Effector memory CD4-positive, alpha-beta T cell (primary cell): ENCODE data around the gene SEMA5B.

Experiments used
- DNase-seq, 3 donors: peaks; one replicate each; pipeline ENCODE4 v3.0.0-alpha.2; 2020
- H3K27ac ChIP-seq: 2 replicates; pipeline ENCODE4 v1.7.0; 2013; ENCODE audit warnings: mild to moderate bottlenecking, low read length, moderate library complexity; ENCODE audit not compliant: insufficient read depth, poor library complexity, severe bottlenecking
- H3K27me3 ChIP-seq: replicated peaks from 2 replicates; pipeline ENCODE4 v1.7.0; 2013; ENCODE audit warnings: mild to moderate bottlenecking, low read length; ENCODE audit not compliant: insufficient read depth, control insufficient read depth, poor library complexity, severe bottlenecking
- H3K36me3 ChIP-seq: 2 replicates; pipeline ENCODE4 v1.7.0; 2013; ENCODE audit warnings: mild to moderate bottlenecking, low read length, moderate library complexity; ENCODE audit not compliant: control insufficient read depth, insufficient read depth
- H3K4me1 ChIP-seq: 2 replicates; pipeline ENCODE4 v1.7.0; 2013; ENCODE audit warnings: low read length, mild to moderate bottlenecking; ENCODE audit not compliant: control insufficient read depth, insufficient read depth, poor library complexity, severe bottlenecking
- H3K4me3 ChIP-seq: 2 replicates; pipeline ENCODE4 v1.7.0; 2013; ENCODE audit warnings: low read length, low read depth, mild to moderate bottlenecking; ENCODE audit not compliant: insufficient read depth, poor library complexity, severe bottlenecking
- H3K9me3 ChIP-seq: 2 replicates; pipeline ENCODE4 v1.7.0; 2013; ENCODE audit warnings: mild to moderate bottlenecking, low read length, moderate library complexity; ENCODE audit not compliant: control insufficient read depth

Gene SEMA5B

GRCh38 chr3:122979211-122979610, 48.4 kb downstream of the SEMA5B start:
- no peaks in the 10 kb centered on the region for H3K9me3 ChIP-seq
- DNase-seq: no peak
- no peak overlapping the region for H3K4me3 ChIP-seq
- no peaks in the 10 kb centered on the region for H3K4me1 ChIP-seq
- no peaks in the 10 kb centered on the region for H3K36me3 ChIP-seq
- no peak overlapping the region for H3K27ac ChIP-seq
- H3K27me3 ChIP-seq: no peaks in the 10 kb centered on the region

GRCh38 chr3:122978569-122978968, 49.0 kb downstream of the SEMA5B start:
- H3K27ac ChIP-seq: no peak overlapping the region
- no peak overlapping the region for H3K4me3 ChIP-seq
- H3K4me1 ChIP-seq: no peaks in the 10 kb centered on the region
- H3K9me3 ChIP-seq: no peaks in the 10 kb centered on the region
- DNase-seq: no peak
- H3K27me3 ChIP-seq: no peaks in the 10 kb centered on the region
- no peaks in the 10 kb centered on the region for H3K36me3 ChIP-seq

GRCh38 chr3:122977746-122978466, 49.7 kb downstream of the SEMA5B start:
- Histone ChIP-seq H3K4me3 (no peak overlapping the region), H3K27me3 (no peaks in the 10 kb centered on the region), H3K9me3 (no peaks in the 10 kb centered on the region), H3K27ac (no peak overlapping the region), H3K36me3 (no peaks in the 10 kb centered on the region), H3K4me1 (no peaks in the 10 kb centered on the region)
- DNase-seq: no peak

GRCh38 chr3:122975924-122976293, 51.7 kb downstream of the SEMA5B start:
- no peak for DNase-seq
- H3K27ac ChIP-seq: no peak overlapping the region
- no peaks in the 10 kb centered on the region for H3K9me3 ChIP-seq
- H3K4me3 ChIP-seq: no peak overlapping the region
- no peaks in the 10 kb centered on the region for H3K4me1 ChIP-seq
- H3K27me3 ChIP-seq: no peaks in the 10 kb centered on the region
- H3K36me3 ChIP-seq: no peaks in the 10 kb centered on the region

GRCh38 chr3:122975163-122975923, 52.2 kb downstream of the SEMA5B start:
- no peaks in the 10 kb centered on the region for H3K4me1 ChIP-seq
- H3K4me3 ChIP-seq: no peak overlapping the region
- DNase-seq: no peak
- no peak overlapping the region for H3K27ac ChIP-seq
- H3K36me3 ChIP-seq: no peaks in the 10 kb centered on the region
- H3K9me3 ChIP-seq: no peaks in the 10 kb centered on the region
- no peaks in the 10 kb centered on the region for H3K27me3 ChIP-seq

- DNase-seq: no peak
- H3K4me1 ChIP-seq: no peaks in the 10 kb centered on the region
- H3K9me3 ChIP-seq: no peaks in the 10 kb centered on the region
- no peak overlapping the region for H3K4me3 ChIP-seq
- H3K36me3 ChIP-seq: no peaks in the 10 kb centered on the region
- H3K27ac ChIP-seq: no peak overlapping the region
- no peaks in the 10 kb centered on the region for H3K27me3 ChIP-seq
Observed at GRCh38 chr3:122974764-122975162, 52.8 kb downstream of the SEMA5B start.

GRCh38 chr3:122973893-122974615, 53.5 kb downstream of the SEMA5B start:
- Histone ChIP-seq H3K27ac (no peak overlapping the region), H3K9me3 (no peaks in the 10 kb centered on the region), H3K4me3 (no peak overlapping the region), H3K4me1 (no peaks in the 10 kb centered on the region), H3K27me3 (no peaks in the 10 kb centered on the region), H3K36me3 (no peaks in the 10 kb centered on the region)
- DNase-seq: no peak

GRCh38 chr3:122972141-122972540, 55.4 kb downstream of the SEMA5B start:
- Histone ChIP-seq H3K27ac (no peak overlapping the region), H3K9me3 (no peaks in the 10 kb centered on the region), H3K4me1 (no peaks in the 10 kb centered on the region), H3K4me3 (no peak overlapping the region), H3K36me3 (no peaks in the 10 kb centered on the region), H3K27me3 (no peaks in the 10 kb centered on the region)
- DNase-seq: no peak

GRCh38 chr3:122969585-122970469, 57.7 kb downstream of the SEMA5B start:
- H3K4me1 ChIP-seq: no peaks in the 10 kb centered on the region
- H3K9me3 ChIP-seq: no peaks in the 10 kb centered on the region
- no peak for DNase-seq
- no peak overlapping the region for H3K27ac ChIP-seq
- no peak overlapping the region for H3K4me3 ChIP-seq
- no peaks in the 10 kb centered on the region for H3K27me3 ChIP-seq
- no peaks in the 10 kb centered on the region for H3K36me3 ChIP-seq
